KOPT-K1 (cell line): ENCODE measurements around the gene TMEM260.
A peak's percentile ranks its signal among the peaks of the same experiment; 100 is the strongest.

ENCODE experiments used
- H3K27ac ChIP-seq: fragments of 200-600 bp; sonication (generic); 2 replicates; pipeline ENCODE4 v1.5.1; 2016; ENCODE audit warnings: antibody characterized with exemption, mild to moderate bottlenecking, low read depth, low read length; ENCODE audit not compliant: poor library complexity, severe bottlenecking
- H3K36me3 ChIP-seq: fragments of 200-600 bp; sonication (generic); 2 replicates; pipeline ENCODE4 v1.5.1; 2017; ENCODE audit warnings: antibody characterized with exemption, mild to moderate bottlenecking, low read length, moderate library complexity; ENCODE audit not compliant: insufficient read depth
- H3K9me3 ChIP-seq: fragments of 200-600 bp; sonication (generic); 2 replicates; pipeline ENCODE4 v1.5.1; 2017; ENCODE audit warnings: antibody characterized with exemption, low read length, mild to moderate bottlenecking; ENCODE audit not compliant: insufficient read depth, poor library complexity, severe bottlenecking

The TMEM260 gene

GRCh38 chr14:56579345-56580220, at the start of gene TMEM260:
Gene TMEM260 (plus strand): TSS chr14:56579798. CDS start chr14:56579915, 117 bp downstream.
- H3K36me3 ChIP-seq: no peaks in the 10 kb centered on the region
- H3K27ac ChIP-seq: peak within 1 kb of the TSS; percentile 90
- H3K9me3 ChIP-seq: no peaks in the 10 kb centered on the region

DNA sequence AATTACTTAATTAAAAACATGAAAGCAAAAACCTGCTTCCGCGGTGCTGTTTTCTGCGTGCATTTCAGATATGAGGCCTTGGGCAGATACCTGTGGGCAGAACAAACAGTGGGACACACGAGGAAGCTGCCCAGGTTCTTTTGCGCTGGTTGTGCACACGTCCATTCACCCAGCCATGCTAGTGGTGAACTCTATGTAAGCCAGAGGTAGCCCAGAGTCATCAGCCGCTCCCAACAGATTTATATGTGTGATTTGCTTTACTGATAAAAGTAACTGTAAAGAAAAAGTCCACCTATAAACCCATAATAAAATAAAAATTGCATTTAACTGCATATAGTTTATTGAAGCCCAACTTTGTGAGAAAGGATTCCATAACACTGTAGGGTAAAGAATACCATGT, 47.1 kb upstream of the TMEM260 start:
- Histone ChIP-seq H3K36me3 (no peaks in the 10 kb centered on the region), H3K27ac (no peak overlapping the region), H3K9me3 (no peaks in the 10 kb centered on the region)

DNA sequence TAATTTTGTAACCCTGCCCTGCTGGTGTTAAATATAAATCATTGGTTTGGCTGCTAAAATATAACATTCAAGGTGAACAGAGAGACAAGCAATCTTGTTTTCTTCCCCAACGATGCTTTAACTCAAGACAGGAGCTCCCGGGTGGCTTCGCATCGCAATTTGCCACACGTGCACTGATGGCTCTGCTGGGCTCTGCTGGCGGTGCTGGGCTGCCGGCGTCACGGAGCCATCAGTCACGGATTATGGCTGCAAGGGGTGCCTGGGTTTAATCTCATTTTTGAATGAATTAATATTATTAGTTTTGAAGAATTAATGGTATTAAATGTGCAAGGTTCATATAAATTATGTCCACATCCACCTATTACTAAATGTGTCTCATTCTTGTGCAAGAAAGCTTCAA, 44.9 kb upstream of the TMEM260 start:
- H3K27ac ChIP-seq: no peak overlapping the region
- H3K36me3 ChIP-seq: no peaks in the 10 kb centered on the region
- H3K9me3 ChIP-seq: no peaks in the 10 kb centered on the region

DNA sequence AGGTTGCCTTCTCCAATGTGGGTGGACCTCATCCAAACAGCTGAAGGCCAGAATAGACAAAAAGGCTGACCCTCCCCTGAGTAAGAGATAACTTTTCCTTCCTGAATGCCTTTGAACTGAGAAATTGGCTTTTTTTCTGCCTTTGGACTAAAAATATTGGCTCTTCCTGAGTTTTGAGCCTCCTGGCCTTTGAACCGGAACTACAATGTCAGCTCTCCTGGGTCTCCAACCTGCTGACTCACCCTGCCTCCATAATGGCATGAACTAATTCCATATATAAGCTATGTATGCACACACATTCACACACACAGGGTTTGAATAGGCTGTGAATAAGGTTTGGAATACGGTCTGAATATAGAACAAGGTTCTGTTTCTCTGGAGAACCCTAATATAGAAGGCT, 39.7 kb upstream of the TMEM260 start:
- no peak overlapping the region for H3K27ac ChIP-seq
- H3K9me3 ChIP-seq: no peaks in the 10 kb centered on the region
- H3K36me3 ChIP-seq: no peaks in the 10 kb centered on the region

GRCh38 chr14:56543436-56543835, 36.2 kb upstream of the TMEM260 start:
- H3K27ac ChIP-seq: no peak overlapping the region
- H3K36me3 ChIP-seq: no peaks in the 10 kb centered on the region
- no peaks in the 10 kb centered on the region for H3K9me3 ChIP-seq

DNA sequence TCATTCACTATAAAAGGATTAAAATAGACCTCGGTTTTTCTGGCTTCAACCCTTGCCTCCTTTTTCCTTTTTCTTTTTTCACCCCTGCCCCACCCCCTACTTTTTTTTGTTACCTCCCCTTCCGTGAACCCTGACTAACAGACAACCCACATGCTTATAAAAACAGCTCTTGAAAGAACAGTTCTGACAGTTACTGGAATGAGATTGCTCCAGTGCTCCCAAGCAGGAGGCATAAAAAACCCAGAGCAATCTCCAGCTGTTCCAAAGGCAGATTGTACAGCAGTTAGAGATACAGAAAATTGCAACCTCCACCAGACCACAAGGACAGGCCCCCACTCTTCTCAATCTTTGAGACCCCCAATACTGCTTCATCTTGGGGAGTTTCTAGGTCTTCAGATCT, 29.9 kb upstream of the TMEM260 start:
- Histone ChIP-seq H3K27ac (no peak overlapping the region), H3K36me3 (no peaks in the 10 kb centered on the region), H3K9me3 (no peaks in the 10 kb centered on the region)

GRCh38 chr14:56552615-56553014, 27.0 kb upstream of the TMEM260 start:
- no peaks in the 10 kb centered on the region for H3K36me3 ChIP-seq
- H3K9me3 ChIP-seq: no peaks in the 10 kb centered on the region
- no peak overlapping the region for H3K27ac ChIP-seq

DNA sequence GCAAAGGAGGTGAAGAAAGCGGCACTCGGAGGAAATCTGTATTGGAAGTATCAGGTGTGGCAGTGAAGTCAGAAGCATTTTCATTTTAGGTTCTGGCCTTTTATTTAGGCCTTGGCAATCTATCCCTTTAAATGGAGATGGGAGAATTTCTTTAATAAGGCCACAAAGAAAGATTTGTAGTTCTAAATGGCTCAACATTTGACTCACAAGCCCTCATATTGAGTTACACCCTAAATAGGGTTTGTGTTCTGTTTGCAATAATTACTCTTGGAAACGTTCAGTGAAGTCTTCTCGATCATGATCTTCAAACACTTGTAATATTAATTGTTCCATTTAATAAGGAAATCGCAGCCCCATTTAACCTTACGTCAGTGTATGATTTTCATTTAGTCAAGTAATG, 25.3 kb upstream of the TMEM260 start:
- Histone ChIP-seq H3K27ac (no peak overlapping the region), H3K9me3 (no peaks in the 10 kb centered on the region), H3K36me3 (no peaks in the 10 kb centered on the region)

DNA sequence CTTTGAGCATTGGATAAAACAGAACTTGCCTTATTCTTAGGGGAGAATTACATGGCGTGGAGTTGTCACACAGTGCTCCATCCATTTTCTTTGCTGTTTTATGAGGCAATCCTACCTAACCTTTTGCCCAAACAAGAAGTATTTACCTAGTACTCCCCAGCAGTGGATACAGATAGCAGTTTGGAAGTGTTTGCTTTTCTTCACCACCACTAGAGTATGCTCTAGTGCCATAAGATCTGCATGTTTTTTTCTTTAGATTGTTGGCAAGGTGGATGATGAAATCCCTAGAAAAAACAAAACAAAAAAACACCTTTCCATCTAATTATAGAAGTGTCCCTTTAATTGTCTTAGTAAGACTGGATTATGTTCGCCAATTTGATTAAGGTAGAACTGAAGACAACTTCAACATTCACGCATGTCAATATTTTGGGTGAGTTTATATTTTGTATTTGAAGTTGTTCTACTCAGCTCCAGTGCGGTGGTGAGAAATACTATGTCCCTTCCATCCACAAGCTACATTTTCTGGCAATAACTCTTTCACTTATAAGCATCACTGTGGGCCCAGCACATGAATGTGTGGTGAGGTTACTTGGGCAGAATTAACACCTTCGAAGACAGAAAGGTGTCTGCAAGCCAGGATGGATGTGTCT, 23.6 kb upstream of the TMEM260 start:
- Histone ChIP-seq H3K27ac (no peak overlapping the region), H3K9me3 (no peaks in the 10 kb centered on the region), H3K36me3 (no peaks in the 10 kb centered on the region)

GRCh38 chr14:56559182-56559581, 20.4 kb upstream of the TMEM260 start:
- Histone ChIP-seq H3K27ac (no peak overlapping the region), H3K36me3 (no peaks in the 10 kb centered on the region), H3K9me3 (peaks cover 16% of the 10 kb centered on the region)

DNA sequence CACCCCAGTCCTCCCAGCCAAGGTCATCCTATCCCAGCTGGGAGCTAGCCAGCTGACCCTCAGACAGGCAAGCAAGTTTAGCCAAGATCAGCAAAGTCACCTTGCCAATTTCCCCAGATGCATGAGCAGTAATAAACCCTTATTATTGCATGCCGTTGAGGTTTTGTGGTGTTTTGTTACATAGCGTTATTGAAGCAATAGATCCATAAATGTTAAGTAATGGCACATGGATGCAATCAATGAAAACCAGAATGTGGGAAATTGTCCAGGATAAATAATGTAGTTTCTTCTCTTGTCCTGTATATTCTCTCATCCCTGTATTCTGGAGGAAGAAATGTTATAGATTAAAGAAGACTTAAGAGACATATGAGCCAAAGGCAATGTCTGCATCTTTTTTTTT, 18.0 kb upstream of the TMEM260 start:
- Histone ChIP-seq H3K27ac (no peak overlapping the region), H3K9me3 (peaks cover 26% of the 10 kb centered on the region), H3K36me3 (no peaks in the 10 kb centered on the region)

DNA sequence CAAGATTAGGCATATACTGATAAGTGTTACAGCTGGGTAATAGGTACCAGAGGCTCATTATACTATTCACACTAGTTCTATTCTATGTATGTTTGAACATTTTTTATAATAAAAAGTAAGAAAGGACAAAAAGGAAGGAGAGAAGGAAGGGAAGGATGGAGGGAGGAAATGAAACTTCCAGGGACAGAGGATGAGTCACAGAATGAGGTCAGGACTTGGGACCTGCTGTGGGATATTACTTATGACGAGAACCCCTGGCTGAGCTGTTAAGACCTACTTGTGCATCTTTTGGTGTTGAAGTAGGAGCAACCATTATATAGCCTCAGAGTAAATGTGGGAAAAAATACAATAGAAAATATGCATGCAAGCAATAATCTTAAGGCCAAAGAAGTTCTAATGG, 16.7 kb upstream of the TMEM260 start:
- Histone ChIP-seq H3K36me3 (no peaks in the 10 kb centered on the region), H3K27ac (no peak overlapping the region), H3K9me3 (peaks cover 26% of the 10 kb centered on the region)

DNA sequence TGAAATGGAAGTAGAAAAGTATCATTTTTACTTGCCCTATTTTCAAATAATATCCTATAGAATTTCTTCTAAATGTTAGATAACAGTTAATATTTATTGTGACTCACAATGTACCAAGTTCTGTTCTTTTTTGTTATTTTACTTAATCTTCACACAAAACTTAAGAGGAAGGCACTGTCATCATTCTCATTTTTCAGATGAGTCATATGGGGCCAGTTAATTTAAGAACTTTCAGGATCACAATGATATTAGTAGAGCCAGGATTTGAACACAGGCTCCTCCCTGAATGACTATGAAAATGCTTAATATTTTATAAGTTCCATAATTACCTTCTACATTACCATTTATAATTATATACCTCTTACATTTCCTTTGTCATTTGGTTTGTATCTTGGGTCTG, 10.4 kb upstream of the TMEM260 start:
- Histone ChIP-seq H3K27ac (no peak overlapping the region), H3K9me3 (peaks cover 11% of the 10 kb centered on the region)

DNA sequence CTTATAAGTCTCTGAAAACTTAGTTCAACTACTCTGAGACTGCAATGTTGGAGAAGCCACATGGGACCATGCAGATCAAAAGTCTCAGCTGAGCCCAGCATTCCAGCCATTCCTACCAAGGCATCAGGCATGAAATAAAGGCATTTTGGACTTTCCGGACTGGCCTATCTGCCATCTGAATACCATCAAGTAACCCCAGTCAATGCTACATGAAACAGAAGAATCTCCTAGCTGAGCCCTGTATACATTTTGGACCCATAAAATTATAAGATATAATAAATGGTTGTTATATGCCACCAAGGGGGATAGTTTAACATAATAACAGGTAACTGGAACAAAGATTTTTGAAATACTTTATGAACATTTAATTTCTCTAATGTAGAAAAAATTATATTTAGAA, 9.3 kb upstream of the TMEM260 start:
- Histone ChIP-seq H3K9me3 (peaks cover 4% of the 10 kb centered on the region), H3K27ac (no peak overlapping the region), H3K36me3 (no peaks in the 10 kb centered on the region)

More for the DNA sequence above, 10.4 kb upstream of the TMEM260 start:
- no peaks in the 10 kb centered on the region for H3K36me3 ChIP-seq

DNA sequence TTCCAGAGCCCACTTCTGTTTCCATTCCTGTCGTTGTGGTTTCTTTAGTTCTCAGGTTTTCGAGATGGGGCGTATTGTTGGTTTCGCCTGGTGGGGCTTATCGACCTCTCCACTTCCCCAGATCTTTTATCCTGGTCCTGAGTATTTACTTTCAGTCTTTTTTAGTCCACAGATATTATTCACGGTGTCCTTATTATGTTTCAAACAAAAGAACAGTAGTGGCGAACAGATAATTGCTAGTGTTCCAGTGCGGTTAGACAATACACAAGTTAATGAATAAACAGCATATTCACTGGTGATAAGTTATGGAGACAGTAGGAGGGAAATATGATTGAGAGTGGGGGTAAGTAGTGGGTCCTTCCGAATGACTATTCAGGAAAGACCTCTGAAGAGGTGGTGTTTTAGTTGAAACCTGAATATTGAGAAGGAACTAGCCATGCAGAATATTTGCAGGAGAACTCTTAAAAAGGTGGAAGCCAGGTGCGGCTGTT, 668 bp downstream of the TMEM260 start:
- Histone ChIP-seq H3K27ac (peak overlapping the region; percentile 90), H3K36me3 (peaks cover 1% of the 10 kb centered on the region; the same call in 1 of the 2 replicates), H3K9me3 (no peaks in the 10 kb centered on the region)
